ENCODE measurements around the gene MACROD2.

The MACROD2 gene

DNA sequence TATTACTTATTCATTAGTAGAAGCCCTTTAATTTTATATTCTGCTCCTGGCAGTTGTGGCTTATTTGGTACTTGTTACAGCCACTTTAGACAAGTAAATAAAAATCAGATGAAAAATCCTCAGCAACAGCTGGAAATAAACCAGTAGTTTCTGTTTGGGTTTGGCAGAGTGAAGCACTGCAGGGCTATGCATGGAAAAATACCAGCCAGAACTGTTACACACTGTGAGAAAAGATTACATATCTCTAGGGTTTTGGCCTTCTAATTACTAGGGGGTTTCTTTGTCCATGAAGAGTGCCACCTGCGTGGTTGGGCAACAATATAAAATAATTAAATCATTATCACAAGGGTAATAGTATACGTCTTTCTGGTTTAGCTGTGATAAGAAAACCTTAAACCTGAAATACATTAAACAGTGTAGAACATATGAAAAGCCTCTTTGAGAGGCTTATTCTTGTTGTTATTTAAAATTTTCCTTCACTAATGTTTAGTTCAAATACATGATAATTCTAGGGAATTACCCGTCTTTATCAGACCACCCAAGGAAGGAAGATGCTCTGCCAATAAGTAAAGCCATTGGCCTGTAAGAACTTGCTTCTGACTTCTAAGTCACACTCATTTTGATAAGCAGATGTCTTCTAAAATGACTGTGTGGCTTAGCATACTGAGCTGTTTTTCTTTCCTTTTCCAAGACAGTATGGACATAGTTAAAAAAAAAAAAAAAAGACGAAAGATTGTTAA lies 662.1 kb downstream of the MACROD2 start:
- no peak for DNase-seq (ENCODE audit: low read depth)

GRCh38 chr20:14664101-14664500 lies 668.8 kb downstream of the MACROD2 start:
- no peak for DNase-seq (ENCODE audit: low read depth)
- TF ChIP-seq CTCF (IDR thresholded peaks at IDR 0.05; ENCODE audit: control insufficient read depth, insufficient read depth, low read depth, low read length, missing control alignments), result no peak
- H3K4me3 ChIP-seq (ENCODE audit: control insufficient read depth, low read depth, low read length), result no peak overlapping the region

More for the DNA sequence above, 662.1 kb downstream of the MACROD2 start:
- TF ChIP-seq CTCF (IDR thresholded peaks at IDR 0.05; ENCODE audit: control insufficient read depth, insufficient read depth, low read depth, low read length, missing control alignments), result no peak
- H3K4me3 ChIP-seq (ENCODE audit: control insufficient read depth, low read depth, low read length), result no peak overlapping the region

- no peak for TF ChIP-seq CTCF (IDR thresholded peaks at IDR 0.05; ENCODE audit: control insufficient read depth, insufficient read depth, low read depth, low read length, missing control alignments)
- DNase-seq (ENCODE audit: low read depth), result no peak
- no peak overlapping the region for H3K4me3 ChIP-seq (ENCODE audit: control insufficient read depth, low read depth, low read length)
These were observed 671.4 kb downstream of the MACROD2 start for GRCh38 chr20:14666696-14667095.

DNA sequence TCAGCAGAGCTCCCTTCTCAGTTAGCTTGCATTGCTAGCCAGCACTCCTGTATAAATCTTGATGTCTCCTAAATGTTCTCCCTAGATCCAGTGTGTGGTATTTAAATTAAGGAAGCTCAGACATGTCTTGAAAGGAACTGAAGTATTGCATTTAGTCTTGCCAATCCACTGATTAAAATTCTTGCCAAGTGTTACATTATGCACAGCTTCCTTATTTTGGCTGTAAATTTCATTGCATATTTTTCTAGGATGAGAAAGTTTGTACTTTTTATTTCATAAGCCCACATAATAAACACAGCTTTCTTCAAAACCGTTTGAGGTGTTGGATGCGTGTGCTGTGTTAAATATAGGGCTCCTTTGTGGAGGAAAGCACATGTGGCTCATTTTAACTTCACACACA lies 671.9 kb downstream of the MACROD2 start:
- no peak for DNase-seq (ENCODE audit: low read depth)
- no peak for TF ChIP-seq CTCF (IDR thresholded peaks at IDR 0.05; ENCODE audit: control insufficient read depth, insufficient read depth, low read depth, low read length, missing control alignments)
- H3K4me3 ChIP-seq (ENCODE audit: control insufficient read depth, low read depth, low read length), result no peak overlapping the region

- no peak for DNase-seq (ENCODE audit: low read depth)
- no peak for TF ChIP-seq CTCF (IDR thresholded peaks at IDR 0.05; ENCODE audit: control insufficient read depth, insufficient read depth, low read depth, low read length, missing control alignments)
- H3K4me3 ChIP-seq (ENCODE audit: control insufficient read depth, low read depth, low read length), result no peak overlapping the region
These were observed 676.8 kb downstream of the MACROD2 start for GRCh38 chr20:14672066-14672465.

DNA sequence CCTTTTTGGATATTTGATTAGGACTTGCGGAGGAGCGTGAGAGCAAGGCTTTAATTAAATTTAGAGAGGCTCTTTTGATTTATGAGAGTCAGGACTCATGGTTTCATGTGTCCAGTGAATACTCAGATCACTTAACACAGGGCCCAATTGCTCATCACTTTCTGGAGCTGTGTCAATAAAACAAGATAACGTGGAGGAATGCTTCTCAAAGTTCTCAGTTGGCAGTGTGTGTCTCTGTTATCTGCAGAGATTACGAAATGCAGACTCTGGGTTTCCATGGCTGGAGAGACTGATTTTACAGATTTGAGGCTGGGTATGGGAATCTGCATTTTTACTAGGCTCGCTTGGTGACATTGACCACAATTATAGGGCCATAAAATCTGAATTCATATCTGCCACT lies 677.8 kb downstream of the MACROD2 start:
- TF ChIP-seq CTCF (IDR thresholded peaks at IDR 0.05; ENCODE audit: control insufficient read depth, insufficient read depth, low read depth, low read length, missing control alignments), result no peak
- no peak overlapping the region for H3K4me3 ChIP-seq (ENCODE audit: control insufficient read depth, low read depth, low read length)
- no peak for DNase-seq (ENCODE audit: low read depth)
